PC-3 (cell line): Measurements from ENCODE around the gene OR4D1. TPM values are rescaled to one million over a fixed set of nuclear protein-coding genes. Genes with fewer than 3 reads are reported as not detected.
A peak's percentile ranks its signal among the peaks of the same experiment; 100 is the strongest.

Experiments used
- ATAC-seq: fragments of 200-7000 bp; cut with Tn5 transposase; 2 replicates; pipeline ENCODE4 v1.9.1; 2020; ENCODE audit warnings: mild to moderate bottlenecking, moderate library complexity
- BruUV-seq: library from RNA; stranded (reverse); fragments of 400-500 nt; replicated peaks from 2 replicates; lab custom pipeline; 2021; lab: Mats Ljungman, UMichigan
- CTCF ChIA-PET: fragments of 300-600 bp; sonication (Branson Sonifier 250); formaldehyde crosslinking; loops from one replicate; lab custom pipeline; 2022; ENCODE audit warnings: antibody characterized with exemption; lab: Charles Lee
- POLR2A ChIA-PET: fragments of 300-600 bp; sonication (Branson Sonifier 250); formaldehyde crosslinking; loops from one replicate; lab custom pipeline; 2022; ENCODE audit warnings: antibody characterized with exemption; ENCODE audit not compliant: unreplicated experiment; lab: Charles Lee
- DNase-seq: peaks from one replicate; pipeline ENCODE4 v3.0.0-alpha.2; 2015
- H2AFZ ChIP-seq: fragments of 300-600 bp; sonication (generic); 2 replicates; pipeline ENCODE4 v1.6.0; 2016; ENCODE audit warnings: antibody characterized with exemption, low read length
- H3F3A ChIP-seq: fragments of 300-600 bp; sonication (generic); one replicate; pipeline ENCODE4 v1.6.0; 2017; ENCODE audit warnings: antibody characterized with exemption, low read length, control low read depth, mild to moderate bottlenecking; ENCODE audit not compliant: unreplicated experiment
- H3K27ac ChIP-seq: fragments of 300-600 bp; sonication (generic); 2 replicates; pipeline ENCODE4 v1.5.1; 2016; ENCODE audit warnings: mild to moderate bottlenecking, low read length
- H3K27me3 ChIP-seq: fragments of 300-600 bp; sonication (generic); 2 replicates; pipeline ENCODE4 v1.6.1; 2016; ENCODE audit warnings: low read length, mixed read lengths
- H3K36me3 ChIP-seq: fragments of 300-600 bp; sonication (generic); 2 replicates; pipeline ENCODE4 v1.6.1; 2016; ENCODE audit warnings: low read depth, mixed run types, low read length, mixed read lengths
- H3K4me1 ChIP-seq: fragments of 300-600 bp; sonication (generic); 2 replicates; pipeline ENCODE4 v1.5.1; 2016; ENCODE audit warnings: low read length; ENCODE audit not compliant: insufficient read depth
- H3K4me2 ChIP-seq: fragments of 300-600 bp; sonication (generic); 2 replicates; pipeline ENCODE4 v1.6.0; 2016; ENCODE audit warnings: low read length
- H3K4me3 ChIP-seq: fragments of 300-600 bp; sonication (generic); 2 replicates; pipeline ENCODE4 v1.5.1; 2016; ENCODE audit warnings: mild to moderate bottlenecking, low read length, mixed read lengths
- H3K79me2 ChIP-seq: fragments of 300-600 bp; sonication (generic); 2 replicates; pipeline ENCODE4 v1.6.1; 2017; ENCODE audit warnings: low read length, mixed read lengths
- H3K9ac ChIP-seq: fragments of 300-600 bp; sonication (generic); 2 replicates; pipeline ENCODE4 v1.6.0; 2016; ENCODE audit warnings: mild to moderate bottlenecking, low read length
- H3K9me2 ChIP-seq: fragments of 300-600 bp; sonication (generic); replicated peaks from 2 replicates; pipeline ENCODE4 v1.6.1; 2016; ENCODE audit warnings: mixed run types, low read length, mixed read lengths
- H3K9me3 ChIP-seq: fragments of 300-600 bp; sonication (generic); 2 replicates; pipeline ENCODE4 v1.6.1; 2016; ENCODE audit warnings: low read length, mixed read lengths
- H4K20me1 ChIP-seq: fragments of 300-600 bp; sonication (generic); 2 replicates; pipeline ENCODE4 v1.6.1; 2016; ENCODE audit warnings: low read length, mixed read lengths
- EZH2 ChIP-seq: fragments of 300-600 bp; sonication (generic); IDR thresholded peaks from one replicate; pipeline ENCODE4 v1.6.1; 2017; ENCODE audit warnings: antibody characterized with exemption, mild to moderate bottlenecking, low read length; ENCODE audit not compliant: unreplicated experiment
- EZH2phosphoT487 ChIP-seq: fragments of 300-600 bp; sonication (generic); IDR thresholded peaks from 2 replicates; pipeline ENCODE4 v1.6.1; 2018; ENCODE audit warnings: mild to moderate bottlenecking, antibody characterized with exemption, low read length, borderline replicate concordance
- intact Hi-C: fragments of 100-400 bp; cut with micrococcal nuclease; formaldehyde crosslinking; loops from 2 replicates; pipeline ENCODE4 v1.9.0; 2023
- total RNA-seq: library from RNA; depleted of rRNA; stranded (reverse); fragments of >200 nt; gene quantifications from 2 replicates; pipeline ENCODE4 v1.2.3, GENCODE V29; 2014
- TF ChIP-seq, protein P1 (sequence below): fragments of 300-600 bp; sonication (generic); conservative IDR thresholded peaks from 2 replicates; pipeline ENCODE4 v1.5.1; 2017; ENCODE audit warnings: antibody characterized with exemption, low read depth, mild to moderate bottlenecking, low read length

The OR4D1 gene
- total RNA-seq, 1 experiment from 2014 or later = not detected

DNA sequence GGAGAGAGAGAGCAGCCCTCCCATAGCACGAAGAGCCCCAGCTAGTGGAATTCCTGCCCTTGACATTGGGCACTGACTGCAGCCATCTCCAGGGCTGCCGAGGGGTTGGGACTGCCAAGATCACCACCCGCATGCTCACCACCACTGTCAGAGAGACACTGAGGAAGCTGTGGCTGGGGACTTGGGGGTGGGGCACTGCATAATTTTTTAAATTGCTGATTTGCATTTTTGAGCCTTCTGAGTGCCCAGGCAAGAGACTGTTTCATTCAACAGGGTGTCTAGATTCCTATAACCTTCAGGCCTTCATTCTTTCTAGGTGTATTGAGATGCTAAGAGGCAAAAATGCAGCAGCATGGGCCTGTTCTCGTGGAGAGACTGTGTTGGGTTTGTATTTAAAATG, 35.3 kb downstream of the OR4D1 start:
- Histone ChIP-seq H3K27ac (no peak overlapping the region), H3K4me3 (no peak overlapping the region), H3K9me3 (no peaks in the 10 kb centered on the region), H3K79me2 (no peaks in the 10 kb centered on the region), H3K4me1 (peaks cover 8% of the 10 kb centered on the region), H3K4me2 (no peak overlapping the region), H3K27me3 (peaks cover 8% of the 10 kb centered on the region; the same call in 1 of the 2 replicates), H4K20me1 (no peaks in the 10 kb centered on the region), H3K9ac (no peak overlapping the region), H2AFZ (no peak overlapping the region), H3K36me3 (no peaks in the 10 kb centered on the region), H3F3A (no peaks in the 10 kb centered on the region), H3K9me2 (no peaks in the 10 kb centered on the region)
- DNase-seq = no peak
- no TSS peak for BruUV-seq
- ChIA-PET CTCF (no interaction called here), POLR2A (no interaction called here)
- no peak for ATAC-seq
- intact Hi-C loops = loop anchor here (10.0 kb wide), 1 partner anchor 579 kb away; no protein-coding TSS in a partner anchor
- TF ChIP-seq, protein P1, sequence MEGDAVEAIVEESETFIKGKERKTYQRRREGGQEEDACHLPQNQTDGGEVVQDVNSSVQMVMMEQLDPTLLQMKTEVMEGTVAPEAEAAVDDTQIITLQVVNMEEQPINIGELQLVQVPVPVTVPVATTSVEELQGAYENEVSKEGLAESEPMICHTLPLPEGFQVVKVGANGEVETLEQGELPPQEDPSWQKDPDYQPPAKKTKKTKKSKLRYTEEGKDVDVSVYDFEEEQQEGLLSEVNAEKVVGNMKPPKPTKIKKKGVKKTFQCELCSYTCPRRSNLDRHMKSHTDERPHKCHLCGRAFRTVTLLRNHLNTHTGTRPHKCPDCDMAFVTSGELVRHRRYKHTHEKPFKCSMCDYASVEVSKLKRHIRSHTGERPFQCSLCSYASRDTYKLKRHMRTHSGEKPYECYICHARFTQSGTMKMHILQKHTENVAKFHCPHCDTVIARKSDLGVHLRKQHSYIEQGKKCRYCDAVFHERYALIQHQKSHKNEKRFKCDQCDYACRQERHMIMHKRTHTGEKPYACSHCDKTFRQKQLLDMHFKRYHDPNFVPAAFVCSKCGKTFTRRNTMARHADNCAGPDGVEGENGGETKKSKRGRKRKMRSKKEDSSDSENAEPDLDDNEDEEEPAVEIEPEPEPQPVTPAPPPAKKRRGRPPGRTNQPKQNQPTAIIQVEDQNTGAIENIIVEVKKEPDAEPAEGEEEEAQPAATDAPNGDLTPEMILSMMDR = no peak
- TF ChIP-seq EZH2 (no peak), EZH2phosphoT487 (no peak)

DNA sequence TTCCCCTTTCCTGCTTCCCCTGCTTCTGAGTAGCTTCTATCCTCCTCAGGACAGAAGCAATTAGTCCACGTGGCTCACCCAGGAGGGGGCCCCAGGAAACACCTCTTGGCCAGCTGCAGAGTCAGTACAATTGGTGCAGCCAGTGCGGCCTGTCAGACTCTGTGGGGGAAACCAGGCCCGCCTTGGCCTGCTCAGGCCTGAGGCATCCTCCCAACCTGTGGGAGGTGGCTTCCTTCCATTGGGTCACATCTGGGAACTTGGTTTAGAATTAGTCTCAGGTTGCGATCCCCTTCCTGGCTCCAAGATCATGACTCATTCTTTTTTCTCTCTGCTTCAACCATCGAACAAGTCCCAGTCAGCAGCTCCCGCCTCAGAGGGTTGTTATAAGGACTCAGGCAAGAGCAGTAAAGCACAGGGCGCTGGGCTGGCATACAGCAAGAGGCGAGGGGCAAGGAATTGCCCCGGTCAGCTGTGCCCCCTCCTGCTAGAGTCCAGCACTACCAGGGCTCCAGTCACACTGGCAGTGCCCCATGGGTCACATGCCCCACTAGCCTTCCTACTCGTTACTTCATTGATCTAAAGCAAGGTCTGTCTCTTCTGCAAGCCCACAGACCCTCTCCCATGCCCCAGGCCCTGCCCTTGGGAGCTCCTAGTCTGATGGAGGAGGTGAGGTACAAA, 36.3 kb downstream of the OR4D1 start:
- POLR2A ChIA-PET = no interaction called here
- BruUV-seq = no TSS peak

DNA sequence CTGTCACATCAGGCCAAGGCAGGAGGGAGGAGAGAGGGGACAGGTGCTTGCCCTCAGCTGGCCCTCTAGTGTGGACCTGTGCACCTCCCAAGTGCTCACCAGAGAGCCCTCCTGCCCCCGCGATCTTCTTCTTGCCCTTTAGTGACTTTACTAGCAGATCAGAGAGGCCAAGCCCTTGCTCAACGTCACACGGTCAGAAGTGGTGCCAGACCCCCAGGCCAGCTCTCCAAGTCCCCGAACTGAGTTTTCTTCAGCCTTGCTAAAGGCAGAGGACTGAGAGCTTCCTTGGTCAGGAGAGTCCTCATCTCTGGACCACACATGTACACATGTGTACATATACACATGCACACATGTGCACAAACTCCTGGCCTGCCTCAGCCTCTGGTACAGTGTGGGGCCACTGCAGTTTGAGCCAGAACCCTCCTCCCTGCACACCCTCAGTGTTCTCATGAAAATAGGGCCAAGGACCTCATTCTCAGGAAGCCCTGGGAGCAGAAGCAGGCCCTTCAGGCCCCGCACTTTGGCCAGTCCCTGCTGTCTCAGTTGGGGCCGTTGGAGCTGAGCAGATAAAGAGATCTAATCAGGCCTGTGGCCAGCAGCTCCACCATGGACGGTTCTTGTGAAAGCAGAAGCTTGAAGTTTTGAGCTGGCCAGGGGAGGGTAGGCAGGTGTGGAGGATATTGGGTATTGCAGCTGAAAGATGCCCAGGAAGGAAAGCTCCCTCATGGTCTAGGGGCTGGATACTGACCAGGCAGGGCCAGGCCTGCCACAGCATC, 37.0 kb downstream of the OR4D1 start:
- no peaks in the 10 kb centered on the region for H3K79me2 ChIP-seq
- H3K9me2 ChIP-seq = no peaks in the 10 kb centered on the region
- DNase-seq (no peak), ATAC-seq (no peak)
- no peak overlapping the region for H3K27ac ChIP-seq
- POLR2A ChIA-PET = no interaction called here
- H3K4me3 ChIP-seq = no peak overlapping the region
- TF ChIP-seq, protein P1 = no peak
- H3K9ac ChIP-seq = no peak overlapping the region
- no peaks in the 10 kb centered on the region for H3K36me3 ChIP-seq
- H3F3A ChIP-seq = no peaks in the 10 kb centered on the region
- H3K27me3 ChIP-seq = peaks cover 8% of the 10 kb centered on the region; the same call in 1 of the 2 replicates
- H4K20me1 ChIP-seq = no peaks in the 10 kb centered on the region
- no peaks in the 10 kb centered on the region for H3K9me3 ChIP-seq
- BruUV-seq = no TSS peak
- H3K4me2 ChIP-seq = peak overlapping the region; percentile 16; the same call in 1 of the 2 replicates
- intact Hi-C loops = loop anchor here (10.0 kb wide), 1 partner anchor 580 kb away; no protein-coding TSS in a partner anchor
- no peak overlapping the region for H2AFZ ChIP-seq
- CTCF ChIA-PET = interaction anchor here (0.9 kb wide), 1 partner anchor 12 kb away, joined by 5 read pairs; no protein-coding TSS in a partner anchor
- peaks cover 18% of the 10 kb centered on the region for H3K4me1 ChIP-seq

More for the DNA sequence above, 36.3 kb downstream of the OR4D1 start:
- no peak for TF ChIP-seq EZH2phosphoT487
- CTCF ChIA-PET = interaction anchor here (0.9 kb wide), 1 partner anchor 12 kb away, joined by 5 read pairs; no protein-coding TSS in a partner anchor
- ATAC-seq (peak; percentile 89), DNase-seq (peak; percentile 81)
- intact Hi-C loops = loop anchor here (10.0 kb wide), 1 partner anchor 580 kb away; no protein-coding TSS in a partner anchor
- Histone ChIP-seq H3K79me2 (no peaks in the 10 kb centered on the region), H3K27ac (no peak overlapping the region), H3K4me2 (peak overlapping the region; percentile 16; the same call in 1 of the 2 replicates), H3K9ac (no peak overlapping the region), H3K4me1 (peaks cover 12% of the 10 kb centered on the region), H2AFZ (no peak overlapping the region; the same call in 1 of the 2 replicates), H3K36me3 (no peaks in the 10 kb centered on the region), H3K9me3 (no peaks in the 10 kb centered on the region), H3F3A (no peaks in the 10 kb centered on the region), H3K27me3 (peaks cover 8% of the 10 kb centered on the region; the same call in 1 of the 2 replicates), H4K20me1 (no peaks in the 10 kb centered on the region), H3K9me2 (no peaks in the 10 kb centered on the region), H3K4me3 (no peak overlapping the region)
